GM19395 (cell line): ENCODE results near the gene HCFC1.

Experiments used
- ATAC-seq: cut with Tn5 transposase; IDR thresholded peaks from one replicate; pipeline ENCODE4 v1.9.1; 2021; ENCODE audit warnings: mild to moderate bottlenecking, moderate library complexity; ENCODE audit not compliant: unreplicated experiment

The HCFC1 gene

GRCh38 chrX:153959649-153960048, 12.0 kb downstream of the HCFC1 start:
- no peak for ATAC-seq

- ATAC-seq, result no peak
Observed at GRCh38 chrX:153958605-153959004, 13.0 kb downstream of the HCFC1 start.

GRCh38 chrX:153957224-153957623, 14.4 kb downstream of the HCFC1 start:
- no peak for ATAC-seq

- no peak for ATAC-seq
Observed at GRCh38 chrX:153956044-153956907, 15.3 kb downstream of the HCFC1 start.

GRCh38 chrX:153955228-153955732, 16.3 kb downstream of the HCFC1 start:
- no peak for ATAC-seq

- no peak for ATAC-seq
Observed at GRCh38 chrX:153954558-153955227, 16.9 kb downstream of the HCFC1 start.

- ATAC-seq, result no peak
Observed at GRCh38 chrX:153953892-153954557, 17.6 kb downstream of the HCFC1 start.

GRCh38 chrX:153953342-153953830, 18.2 kb downstream of the HCFC1 start:
- peak; percentile 68 for ATAC-seq

GRCh38 chrX:153952373-153953026, 19.1 kb downstream of the HCFC1 start:
- no peak for ATAC-seq

- no peak for ATAC-seq
Observed at GRCh38 chrX:153951683-153952372, 19.8 kb downstream of the HCFC1 start.

GRCh38 chrX:153950127-153950526, 21.5 kb downstream of the HCFC1 start:
- ATAC-seq, result no peak

- no peak for ATAC-seq
Observed at GRCh38 chrX:153948847-153949805, 22.5 kb downstream of the HCFC1 start.

GRCh38 chrX:153948002-153948466, 23.6 kb downstream of the HCFC1 start:
- ATAC-seq, result no peak

- peak; percentile 81 for ATAC-seq
Observed at GRCh38 chrX:153947009-153947769, 24.4 kb downstream of the HCFC1 start.

- ATAC-seq, result no peak
Observed at GRCh38 chrX:153945956-153946943, 25.4 kb downstream of the HCFC1 start.

GRCh38 chrX:153944800-153945150, 26.8 kb downstream of the HCFC1 start:
- no peak for ATAC-seq

- no peak for ATAC-seq
Observed at GRCh38 chrX:153944140-153944799, 27.3 kb downstream of the HCFC1 start, which contains the start of gene RENBP. Gene RENBP, minus strand, starts transcription at chrX:153944643. Its CDS starts 33 bp downstream, at chrX:153944610.
